ENCODE data around the gene BRSK2.

The BRSK2 gene

DNA sequence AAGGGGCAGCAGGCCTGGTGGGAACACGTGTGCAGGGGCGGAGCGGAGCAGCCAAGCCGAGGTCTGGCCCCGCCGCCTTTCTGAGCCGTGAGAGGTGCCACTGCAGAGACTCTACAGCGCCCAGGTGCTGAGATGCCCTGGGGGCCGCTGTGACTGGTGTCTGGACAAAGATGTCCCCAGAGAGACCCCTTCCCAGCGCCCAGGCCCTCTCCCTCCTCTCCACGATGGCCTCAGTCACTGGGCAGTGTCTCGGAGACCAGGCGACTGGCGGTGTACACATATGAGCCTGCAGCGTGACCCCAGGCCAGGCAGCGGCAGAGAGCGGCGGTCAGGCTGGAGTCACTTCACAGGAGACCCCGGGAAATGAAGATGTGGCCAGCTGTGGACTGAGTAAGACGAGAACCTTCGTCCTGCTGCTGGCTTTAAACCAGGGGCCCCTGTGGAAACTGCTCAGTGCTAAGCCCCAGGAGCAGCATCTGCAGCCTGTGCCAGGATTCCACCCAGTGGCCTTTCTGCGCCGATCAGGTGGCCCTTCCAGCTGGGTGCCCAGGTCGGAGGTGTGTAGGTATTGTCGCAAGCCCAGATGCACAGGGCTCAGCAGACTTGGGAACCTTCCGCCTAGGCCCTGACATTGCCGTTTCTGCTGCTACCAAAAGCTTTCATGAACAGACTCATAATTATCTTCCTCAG lies 62.2 kb downstream of the BRSK2 start:
- DNase-seq (ENCODE audit: low read depth in 3 of 3): no peak

DNA sequence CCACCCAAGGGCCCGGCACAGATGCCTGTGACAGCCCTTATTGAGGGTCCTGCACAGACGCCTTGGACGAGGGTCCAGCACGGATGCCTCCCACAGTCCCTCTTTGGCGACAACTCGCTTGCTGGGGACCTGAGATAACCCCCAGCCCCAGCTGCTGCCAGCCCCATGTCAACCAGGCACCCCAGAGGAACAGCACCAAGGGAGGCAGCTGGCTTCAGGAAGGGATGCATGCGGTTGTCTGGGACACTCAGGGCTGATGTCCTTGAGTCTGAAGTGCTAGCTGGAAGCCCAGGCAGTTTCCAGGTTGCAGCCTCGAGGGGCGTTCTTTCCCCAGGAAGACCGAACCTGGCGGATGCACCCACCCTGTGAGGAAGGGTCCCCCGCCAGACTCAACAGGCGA lies 63.0 kb downstream of the BRSK2 start:
- DNase-seq (ENCODE audit: low read depth in 3 of 3): no peak

GRCh38 chr11:1453611-1454034 lies 63.9 kb downstream of the BRSK2 start:
- DNase-seq (ENCODE audit: low read depth in 3 of 3): peak in 2 of 3 donors; percentile 8 to 12

DNA sequence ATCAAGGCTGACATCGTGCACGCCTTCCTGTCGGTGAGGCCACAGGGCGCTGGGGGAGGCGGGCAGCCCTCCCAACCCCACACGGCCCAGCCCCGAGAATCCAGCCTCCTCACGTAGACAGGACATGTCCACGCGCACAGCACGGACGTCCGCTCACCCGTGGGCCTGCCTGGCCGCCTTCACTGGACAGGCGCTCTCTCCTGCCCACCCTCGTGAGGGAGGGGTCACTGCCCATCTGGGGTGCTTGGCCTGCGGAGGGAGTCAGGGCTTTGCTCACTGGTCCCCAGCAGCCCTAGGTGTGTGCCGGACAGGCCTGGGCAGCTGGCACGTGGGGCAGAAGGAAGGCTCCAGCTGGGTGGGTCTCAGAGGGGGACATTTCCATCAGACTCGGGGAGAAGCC lies 64.8 kb downstream of the BRSK2 start:
- no peak for DNase-seq (ENCODE audit: low read depth in 3 of 3)

DNA sequence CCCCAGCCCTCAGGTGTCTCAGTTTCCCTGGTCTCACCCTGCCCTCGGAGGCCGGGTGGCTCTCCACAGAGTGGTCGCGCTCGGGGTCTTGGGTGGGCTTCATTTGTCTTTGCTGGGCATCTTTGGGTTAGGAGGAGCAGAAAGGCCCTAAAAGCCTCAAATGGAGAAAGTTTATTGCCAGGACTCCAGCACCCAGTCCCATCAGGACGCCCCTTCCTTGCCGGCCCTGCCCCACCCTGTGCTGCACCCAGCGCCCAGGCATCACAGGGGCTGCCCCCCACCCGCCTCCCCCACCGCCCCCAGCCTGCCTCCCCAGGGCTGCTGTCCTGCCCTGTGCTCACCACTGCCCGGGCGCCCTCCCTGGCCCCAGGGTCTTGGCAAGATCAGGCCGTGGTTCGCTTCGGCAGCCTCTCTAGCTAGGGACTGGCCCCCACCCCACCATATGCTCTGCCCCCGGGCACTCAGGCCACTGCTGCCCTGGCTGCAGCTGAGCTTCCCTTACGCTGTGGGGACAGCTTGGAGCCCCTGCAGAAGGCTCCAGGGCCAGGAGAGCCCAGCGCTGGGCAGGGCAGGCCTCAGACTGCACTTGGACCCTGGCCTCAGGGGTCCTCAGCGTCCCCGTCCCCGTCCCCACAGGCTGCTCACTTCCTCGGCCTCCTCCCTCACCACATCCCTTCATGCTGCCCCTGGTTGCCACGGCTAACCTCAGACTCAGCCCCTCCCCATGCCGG lies 65.5 kb downstream of the BRSK2 start:
- DNase-seq (ENCODE audit: low read depth in 3 of 3): no peak

- no peak for DNase-seq (ENCODE audit: low read depth in 3 of 3)
These were observed 66.0 kb downstream of the BRSK2 start for GRCh38 chr11:1455763-1456060.

GRCh38 chr11:1456176-1456575 lies 66.4 kb downstream of the BRSK2 start:
- DNase-seq (ENCODE audit: low read depth in 3 of 3): no peak

DNA sequence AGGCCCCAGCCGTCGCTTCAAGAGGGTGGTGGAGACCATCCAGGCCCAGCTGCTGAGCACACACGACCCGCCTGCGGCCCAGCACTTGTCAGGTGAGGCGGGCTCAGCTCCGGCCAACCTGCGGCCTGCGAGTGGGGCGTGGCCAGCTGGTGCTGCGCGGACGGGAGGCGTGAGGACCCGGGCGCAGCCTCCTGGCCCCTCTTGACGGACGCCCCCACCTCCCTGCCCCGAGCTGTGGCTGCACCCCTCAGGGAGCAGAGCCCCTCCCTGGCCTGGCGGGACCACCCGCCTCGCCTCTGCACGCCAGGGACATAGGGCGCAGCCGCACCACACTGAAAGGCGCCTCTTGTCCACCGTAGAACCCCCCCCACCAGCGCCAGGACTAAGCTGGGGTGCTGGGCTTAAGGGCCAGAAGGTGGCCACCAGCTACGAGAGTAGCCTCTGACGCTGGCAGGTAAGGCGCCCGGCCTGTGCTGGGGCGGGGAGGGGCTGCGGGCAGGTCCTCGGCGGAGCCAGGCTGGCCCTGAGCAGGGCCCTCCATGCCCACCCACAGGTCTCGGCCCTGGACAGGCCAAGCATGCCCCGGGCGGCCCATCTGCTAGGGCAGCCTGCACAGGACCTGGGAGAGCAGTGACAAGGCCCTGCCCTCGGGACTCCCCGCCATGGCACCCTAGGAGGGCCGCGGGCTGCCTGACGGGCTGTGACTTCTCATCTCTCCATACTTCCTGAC lies 67.0 kb downstream of the BRSK2 start:
- no peak for DNase-seq (ENCODE audit: low read depth in 3 of 3)

GRCh38 chr11:1457326-1457680 lies 67.6 kb downstream of the BRSK2 start:
- DNase-seq (ENCODE audit: low read depth in 3 of 3): no peak

DNA sequence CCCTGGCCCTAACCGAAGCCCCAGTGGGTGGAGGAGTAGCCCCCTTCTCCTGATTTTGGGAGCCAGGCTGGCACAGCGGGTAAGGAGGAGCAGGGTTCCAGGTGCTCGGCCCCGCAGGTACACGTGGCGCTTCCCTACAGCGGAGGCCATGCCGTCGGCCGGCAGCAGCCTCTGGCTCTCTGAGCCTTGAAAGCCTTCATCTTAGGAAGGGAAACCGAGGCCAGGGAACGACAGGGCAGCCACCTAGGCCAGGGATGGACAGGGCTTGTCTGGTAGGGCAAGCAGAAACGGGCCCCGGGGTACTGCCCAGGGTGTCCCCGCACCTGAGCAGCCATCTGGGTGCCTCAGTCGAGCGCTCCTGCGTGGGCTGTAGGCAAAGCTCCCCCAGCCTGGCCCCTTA lies 68.1 kb downstream of the BRSK2 start:
- DNase-seq (ENCODE audit: low read depth in 3 of 3): no peak

- no peak for DNase-seq (ENCODE audit: low read depth in 3 of 3)
These were observed 68.8 kb downstream of the BRSK2 start for GRCh38 chr11:1458340-1459218.

DNA sequence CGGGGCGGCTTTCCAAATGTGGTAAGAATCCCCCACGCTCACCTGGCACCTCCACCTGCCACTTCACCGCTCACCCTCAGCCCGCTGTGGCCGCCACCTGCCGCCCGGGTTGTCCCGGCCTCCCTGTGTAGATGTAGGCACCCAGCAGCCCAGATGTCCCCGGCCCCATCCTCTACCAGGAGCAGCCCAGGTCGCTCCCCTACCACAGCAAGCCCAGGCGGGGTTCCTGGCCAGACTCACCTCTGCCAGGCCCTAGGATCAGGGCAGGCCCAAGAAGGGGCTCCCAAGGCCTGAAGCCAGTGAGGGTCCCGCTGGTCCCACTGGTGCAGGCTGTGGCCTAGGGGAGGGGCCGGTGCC lies 69.5 kb downstream of the BRSK2 start:
- no peak for DNase-seq (ENCODE audit: low read depth in 3 of 3)

DNA sequence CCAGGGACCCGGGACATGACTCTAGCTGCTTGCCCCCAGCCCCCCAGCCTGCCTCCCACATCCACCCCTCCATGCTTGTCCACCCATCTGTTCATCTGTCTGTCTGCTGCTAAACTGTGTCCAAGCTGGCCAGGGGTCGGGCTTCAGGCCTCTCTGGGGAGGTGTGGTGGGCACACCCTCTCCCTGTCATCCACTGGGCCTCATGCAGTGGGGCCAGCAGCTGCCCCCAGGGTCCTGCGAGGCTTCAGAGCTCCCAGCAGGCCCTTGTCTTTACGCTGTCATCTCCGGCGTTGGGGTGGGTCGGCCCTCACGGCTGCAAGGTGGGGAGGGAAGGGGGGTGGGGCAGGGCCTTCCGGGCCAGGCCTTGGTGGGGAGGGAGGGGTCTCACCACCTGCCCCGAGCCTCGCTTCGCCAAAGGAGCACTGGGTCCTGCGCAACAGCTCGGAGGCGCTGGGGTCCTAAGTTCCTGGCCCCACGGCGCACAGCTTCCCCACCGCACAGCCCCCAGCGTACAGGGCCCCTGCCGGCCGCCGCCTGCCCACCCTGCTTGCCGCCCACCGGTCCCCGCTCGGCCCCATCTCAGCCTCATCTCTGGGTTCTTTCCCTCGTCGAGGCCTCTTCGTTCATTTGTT lies 70.1 kb downstream of the BRSK2 start:
- no peak for DNase-seq (ENCODE audit: low read depth in 3 of 3)

DNA sequence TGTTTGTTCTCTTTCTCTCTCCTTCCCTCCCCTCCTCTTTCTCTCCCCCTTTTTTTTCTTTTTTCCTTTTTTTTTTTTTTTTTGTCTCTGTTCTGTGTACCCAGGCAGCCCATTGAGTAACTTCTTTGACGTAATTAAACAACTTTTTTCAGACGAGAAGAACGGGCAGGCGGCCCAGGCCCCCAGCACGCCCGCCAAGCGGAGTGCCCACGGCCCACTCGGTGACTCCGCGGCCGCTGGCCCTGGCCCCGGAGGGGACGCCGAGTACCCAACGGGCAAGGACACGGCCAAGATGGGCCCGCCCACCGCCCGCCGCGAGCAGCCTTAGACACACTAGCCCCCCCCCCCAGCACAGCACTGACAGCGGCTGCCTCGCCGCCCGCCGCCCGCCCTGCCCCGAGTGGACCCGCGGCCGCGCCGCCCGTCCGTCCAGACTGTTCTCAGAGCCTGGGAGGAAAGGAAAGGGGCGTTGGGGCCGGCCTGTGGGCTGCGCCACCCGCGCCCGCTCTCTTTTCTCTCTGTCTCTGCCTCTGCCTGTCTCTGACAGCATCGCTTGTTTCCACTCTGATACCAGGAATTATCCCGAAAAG lies 70.8 kb downstream of the BRSK2 start:
- no peak for DNase-seq (ENCODE audit: low read depth in 3 of 3)

DNA sequence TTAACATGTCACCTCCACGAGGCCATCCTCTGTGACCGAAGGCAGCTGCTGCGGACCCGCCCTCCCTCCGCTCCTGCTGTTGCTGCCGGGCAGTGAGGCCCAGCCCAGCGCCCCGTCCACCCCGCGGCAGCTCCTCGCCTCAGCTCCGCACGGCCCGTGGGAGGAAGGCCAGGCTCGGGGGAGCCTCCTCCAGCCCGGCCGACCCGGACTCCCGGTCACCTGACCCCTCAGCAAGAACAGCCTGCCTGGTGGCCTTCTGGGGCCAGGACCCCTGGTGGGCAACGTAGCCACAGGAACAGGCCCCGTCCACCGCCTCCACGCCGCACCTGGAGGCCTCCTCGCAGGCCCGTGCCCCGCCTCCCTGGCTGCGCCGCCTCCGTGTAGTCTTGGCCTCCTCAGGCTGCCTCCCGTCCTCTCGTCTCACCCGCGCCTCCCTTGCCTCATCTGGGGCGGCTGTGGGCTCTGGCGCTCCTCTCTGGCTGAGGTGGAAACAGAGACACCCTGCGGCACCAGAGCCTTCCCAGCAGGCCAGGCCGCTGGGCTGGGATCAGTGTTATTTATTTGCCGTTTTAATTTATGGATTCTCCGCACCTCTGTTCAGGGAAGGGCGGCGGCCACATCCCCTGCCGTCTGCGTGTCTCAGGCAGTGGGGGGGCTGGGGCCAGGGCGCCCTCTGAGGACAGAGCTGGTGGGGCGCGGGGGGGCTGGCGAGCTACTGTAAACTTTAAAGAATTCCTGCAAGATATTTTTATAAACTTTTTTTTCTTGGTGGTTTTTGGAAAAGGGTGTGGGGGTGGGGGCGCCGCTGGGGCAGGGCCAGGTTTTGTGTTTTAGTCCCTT lies 71.5 kb downstream of the BRSK2 start:
- no peak for DNase-seq (ENCODE audit: low read depth in 3 of 3)

DNA sequence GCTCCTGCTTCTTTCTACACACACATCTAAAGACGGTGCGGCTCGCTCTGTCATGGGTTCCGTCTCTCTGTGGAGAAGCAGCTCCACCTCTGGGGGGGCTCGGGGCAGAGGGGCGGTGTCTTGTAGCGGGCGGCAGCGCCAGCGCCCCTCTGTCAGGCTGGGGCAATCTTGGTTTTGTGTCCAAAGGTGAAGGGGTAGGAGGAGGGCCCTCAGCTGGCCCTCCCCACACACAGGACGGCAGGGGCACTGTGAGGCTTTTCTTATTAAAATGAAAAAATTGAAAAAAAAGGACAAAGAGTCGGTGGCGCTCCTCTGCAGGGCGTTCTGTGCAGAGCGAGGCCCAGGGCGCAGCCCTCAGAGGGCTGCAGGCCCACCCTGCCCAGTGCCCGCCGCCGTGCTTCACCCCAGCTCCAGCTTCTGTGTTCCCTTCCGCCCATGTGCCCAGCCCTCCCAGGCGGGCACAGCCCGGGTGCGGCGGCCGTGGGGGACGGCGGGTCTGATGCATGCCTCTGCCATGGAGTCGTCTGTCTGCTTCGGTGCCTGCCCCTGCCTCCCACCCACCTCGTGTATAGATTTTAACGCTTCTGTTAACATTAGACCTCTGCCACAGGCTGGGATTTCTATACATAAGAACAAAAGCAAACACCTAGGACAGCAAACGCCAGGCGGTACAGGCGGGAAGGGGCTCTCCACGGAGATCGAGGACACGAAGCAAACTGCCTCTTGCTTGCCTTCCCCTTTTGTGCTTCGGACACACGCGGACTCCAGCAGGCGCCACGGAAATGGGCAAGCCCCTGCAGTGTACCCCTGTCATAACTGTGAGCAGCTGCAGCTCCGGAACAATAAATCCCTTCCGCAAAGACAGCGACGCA lies 72.3 kb downstream of the BRSK2 start:
- DNase-seq (ENCODE audit: low read depth in 3 of 3): no peak

- DNase-seq (ENCODE audit: low read depth in 3 of 3): no peak
These were observed 72.9 kb downstream of the BRSK2 start for GRCh38 chr11:1462698-1462975.

GRCh38 chr11:1463056-1463455 lies 73.3 kb downstream of the BRSK2 start:
- no peak for DNase-seq (ENCODE audit: low read depth in 3 of 3)

- no peak for DNase-seq (ENCODE audit: low read depth in 3 of 3)
These were observed 77.0 kb downstream of the BRSK2 start for GRCh38 chr11:1466784-1467183.

- DNase-seq (ENCODE audit: low read depth in 3 of 3): no peak
These were observed 77.5 kb downstream of the BRSK2 start for GRCh38 chr11:1467270-1467669.

All from stimulated activated CD4-positive, alpha-beta T cell treated with anti-CD3 and anti-CD28 coated beads, TNF-alpha, amount 100 ng/mL, for 48 hours (primary cell).